Measurements from ENCODE around the gene FOXO3.

DNA sequence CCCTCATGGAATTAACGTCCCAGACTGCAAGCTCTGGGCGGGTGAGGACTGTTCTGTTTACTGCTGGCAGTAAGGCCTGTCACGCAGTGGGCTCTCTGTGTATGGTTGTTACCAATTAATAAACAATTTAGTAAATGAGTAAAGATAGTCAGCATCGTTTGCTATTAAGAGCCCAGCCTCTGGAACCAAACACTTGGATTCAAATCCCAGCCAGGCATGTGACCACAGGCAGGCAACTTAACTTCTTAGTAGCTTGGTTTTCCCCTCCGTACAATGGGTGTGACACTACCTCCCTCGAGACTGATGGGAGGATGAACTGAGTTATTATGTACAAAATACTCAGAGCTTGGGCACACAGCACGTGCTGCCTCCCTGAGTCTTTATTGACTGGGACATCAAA, 149.8 kb downstream of the FOXO3 start:
- TF ChIP-seq POLR2AphosphoS5 (IDR thresholded peaks at IDR 0.05; ENCODE audit: low read depth, low read length) (no peak), HDAC2 (IDR thresholded peaks at IDR 0.05; ENCODE audit: borderline replicate concordance in 1 of 2, low read depth in 2 of 2, low read length in 2 of 2) (no peak), CTCF (IDR thresholded peaks at IDR 0.05; ENCODE audit: control extremely low read depth in 1 of 3, insufficient read depth in 1 of 3, low read depth in 1 of 3, low read length in 3 of 3) (no peak), SP2 (IDR thresholded peaks at IDR 0.05; ENCODE audit: low read length) (no peak), SIN3A (conservative IDR thresholded peaks at IDR 0.05 in 1 of 2, IDR thresholded peaks at IDR 0.05 in 1 of 2; ENCODE audit: low read depth in 1 of 2, low read length in 2 of 2) (no peak), EP300 (IDR thresholded peaks at IDR 0.05; ENCODE audit: borderline replicate concordance in 1 of 2, low read depth in 2 of 2, low read length in 2 of 2) (no peak), POLR2A (IDR thresholded peaks at IDR 0.05; ENCODE audit: control extremely low read depth in 1 of 2, low read depth in 2 of 2, low read length in 2 of 2) (no peak), CREB1 (IDR thresholded peaks at IDR 0.05) (no peak), TCF12 (IDR thresholded peaks at IDR 0.05; ENCODE audit: low read depth, low read length) (no peak), SAP30 (IDR thresholded peaks at IDR 0.05; ENCODE audit: insufficient read depth, insufficient replicate concordance, low read length) (no peak)
